ENCODE measurements around the gene P2RX7.

The P2RX7 gene

DNA sequence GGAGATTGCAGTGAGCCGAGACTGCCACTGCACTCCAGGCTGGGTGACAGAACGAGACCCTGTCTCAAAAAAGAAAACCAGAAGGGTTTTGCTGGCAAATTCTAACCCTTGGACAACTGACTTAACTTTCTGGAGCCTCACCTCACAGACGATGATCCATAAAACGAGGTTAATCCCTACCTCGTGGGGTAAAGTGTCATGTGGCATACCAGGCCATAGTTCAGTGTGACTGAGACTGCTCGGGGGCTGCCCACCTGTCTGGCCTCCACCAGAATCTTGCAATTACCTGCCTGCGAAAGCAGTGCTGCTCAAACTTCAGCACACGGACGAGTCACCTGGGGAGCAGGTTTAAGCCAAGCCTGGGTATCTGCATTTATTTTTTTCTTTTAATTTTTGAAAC, 104.1 kb downstream of the P2RX7 start:
- no peak for DNase-seq

DNA sequence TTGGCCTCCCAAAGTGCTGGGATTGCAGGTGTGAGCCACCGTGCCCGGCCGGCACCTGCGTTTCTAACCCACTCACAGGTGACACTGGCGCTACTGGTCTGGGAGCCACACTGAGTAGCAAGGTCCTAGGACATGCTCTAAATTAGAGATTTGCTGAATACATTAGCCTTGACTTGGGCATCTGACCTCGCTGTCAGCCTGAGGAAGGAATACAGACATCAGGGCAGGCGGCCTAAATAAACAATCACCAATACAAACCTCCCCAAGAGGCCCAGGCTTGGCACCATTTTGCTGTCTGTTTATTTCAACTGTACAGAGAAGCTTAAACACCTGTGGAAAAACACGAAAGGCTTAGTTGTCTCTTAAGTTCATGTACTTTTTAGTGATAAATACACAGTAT, 104.7 kb downstream of the P2RX7 start:
- DNase-seq, result no peak

Measured in activated CD4-positive, alpha-beta T cell treated with anti-CD3 and anti-CD28 coated beads, Interleukin-2, amount 50 U/mL, for 48 hours (primary cell).